ENCODE data around the gene APOBEC4.
"Not testable (repeated sequence)": the region's sequence is repeated elsewhere in the genome, so short reads cannot be mapped to it uniquely, and the experiment has no call there.

- not testable (repeated sequence) for TF ChIP-seq POLR2AphosphoS5 (IDR thresholded peaks at IDR 0.05; ENCODE audit: borderline replicate concordance, low read depth, low read length); EZH2 (IDR thresholded peaks at IDR 0.05)
Measured at GRCh38 chr1:183612975-183613374, 40.1 kb downstream of the APOBEC4 start.

All from SK-N-MC (cell line).